GM19240 (cell line): ENCODE measurements around the gene CTSH.

Source experiments
- DNase-seq: peaks from one replicate; pipeline ENCODE4 v3.0.0; 2011; ENCODE audit warnings: low spot score; ENCODE audit not compliant: insufficient read length

CTSH gene

DNA sequence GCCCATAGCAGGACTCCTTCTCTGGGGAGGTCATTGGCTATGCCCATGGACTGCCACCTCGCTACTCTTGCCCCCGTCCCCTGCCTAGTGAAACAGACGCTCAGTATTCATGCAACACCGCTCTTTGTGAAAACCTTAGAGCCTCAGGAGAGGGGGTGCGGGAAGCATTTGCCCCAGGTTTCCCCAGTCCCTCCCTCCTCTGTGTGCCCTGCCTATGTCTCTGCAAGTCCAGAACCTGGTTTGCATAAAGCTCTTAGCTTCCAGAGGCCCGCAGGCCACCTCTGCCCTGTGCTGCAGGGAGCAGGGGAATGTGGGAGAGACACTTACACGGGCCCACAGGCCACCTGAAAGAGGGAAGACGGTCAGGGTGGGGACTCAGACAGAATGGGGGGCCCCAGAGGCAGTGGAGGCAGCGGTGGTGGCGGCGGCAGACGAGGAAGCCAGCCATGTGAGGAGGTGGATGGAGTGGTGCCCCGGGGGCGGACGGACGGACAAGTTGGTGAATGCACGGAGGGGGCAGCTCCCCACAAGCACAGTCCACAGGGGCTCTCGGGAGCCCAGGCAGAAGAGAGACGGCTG is 33.8 kb upstream of the CTSH start:
- DNase-seq = no peak

DNA sequence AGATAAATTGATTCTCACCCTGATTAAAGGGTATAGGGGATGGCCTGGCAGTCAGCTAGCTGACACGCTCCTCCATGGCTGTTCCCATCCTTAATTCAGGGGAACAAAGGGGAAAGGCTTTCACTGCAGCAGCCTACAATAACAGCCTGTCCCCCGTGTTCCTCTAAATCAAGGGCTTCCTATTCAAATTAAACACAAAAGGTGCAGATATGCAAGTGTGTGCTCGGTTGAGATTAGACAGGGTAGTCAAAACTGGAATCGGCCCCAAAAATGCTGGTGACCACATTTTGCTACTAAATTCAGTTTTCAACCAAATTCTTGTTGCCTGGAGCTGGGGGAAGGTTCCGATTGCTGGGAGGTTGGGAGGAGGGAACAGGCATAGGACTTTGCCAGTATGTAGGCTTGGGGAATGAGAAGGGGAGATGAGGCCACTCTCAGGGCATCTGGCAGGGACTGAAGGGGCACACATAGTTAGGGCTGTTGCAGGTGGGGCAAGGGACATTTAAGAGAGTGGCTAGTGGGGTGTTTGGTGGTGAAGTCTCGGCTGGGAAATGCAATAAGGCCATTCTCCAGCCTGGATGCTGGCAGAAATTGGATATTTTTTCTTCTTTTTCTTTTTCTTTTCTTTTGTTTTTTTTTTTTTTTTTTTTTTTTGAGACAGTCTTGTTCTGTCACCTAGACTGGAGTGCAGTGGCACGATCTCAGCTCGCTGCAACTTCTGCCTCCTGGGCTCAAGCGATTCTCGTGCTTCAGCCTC is 32.9 kb upstream of the CTSH start:
- DNase-seq = no peak

DNA sequence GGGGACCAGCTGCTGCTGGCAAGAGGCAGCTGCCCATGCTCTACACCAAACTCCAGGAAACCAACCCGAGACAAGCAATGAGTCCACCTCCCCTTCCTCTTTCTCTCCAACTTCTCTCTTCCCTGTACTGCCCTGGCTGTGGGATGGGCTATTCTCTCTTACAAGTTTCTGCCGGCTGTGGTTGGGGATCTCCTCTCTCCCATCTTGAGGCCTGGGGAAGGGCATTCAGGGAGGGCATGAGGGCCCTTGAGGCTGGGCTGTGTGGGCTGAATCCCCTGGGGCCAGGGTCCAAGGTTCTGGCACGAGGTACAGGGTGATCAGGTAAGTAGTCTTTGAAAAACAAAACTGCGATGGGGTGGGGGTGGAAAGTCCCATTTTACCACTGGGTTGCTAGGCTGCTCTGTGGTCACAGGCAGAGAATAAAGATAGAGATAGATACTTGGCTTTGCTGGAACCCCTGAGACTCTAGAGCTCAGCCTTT is 32.3 kb upstream of the CTSH start:
- DNase-seq = peak; percentile 68

DNA sequence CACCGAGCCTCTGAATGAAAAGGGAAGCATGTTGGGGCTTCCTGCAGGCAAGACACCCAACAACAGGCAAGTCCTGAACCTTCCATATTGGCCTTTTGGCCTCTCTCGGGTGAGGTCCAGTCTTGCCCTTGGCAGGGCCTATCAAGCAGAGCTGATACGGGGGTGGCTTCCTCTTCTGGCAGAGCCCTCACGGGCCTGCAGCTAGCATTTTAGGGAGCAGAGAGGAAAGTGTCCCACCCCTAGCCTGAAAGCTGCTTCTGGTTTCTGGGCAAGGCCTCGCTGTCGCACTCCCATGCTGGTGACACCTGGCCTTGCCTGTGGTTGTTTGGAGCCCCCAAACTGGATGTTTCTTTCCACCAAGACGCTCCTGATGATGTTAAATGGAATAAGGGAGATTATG is 31.8 kb upstream of the CTSH start:
- DNase-seq = peak; percentile 16

DNA sequence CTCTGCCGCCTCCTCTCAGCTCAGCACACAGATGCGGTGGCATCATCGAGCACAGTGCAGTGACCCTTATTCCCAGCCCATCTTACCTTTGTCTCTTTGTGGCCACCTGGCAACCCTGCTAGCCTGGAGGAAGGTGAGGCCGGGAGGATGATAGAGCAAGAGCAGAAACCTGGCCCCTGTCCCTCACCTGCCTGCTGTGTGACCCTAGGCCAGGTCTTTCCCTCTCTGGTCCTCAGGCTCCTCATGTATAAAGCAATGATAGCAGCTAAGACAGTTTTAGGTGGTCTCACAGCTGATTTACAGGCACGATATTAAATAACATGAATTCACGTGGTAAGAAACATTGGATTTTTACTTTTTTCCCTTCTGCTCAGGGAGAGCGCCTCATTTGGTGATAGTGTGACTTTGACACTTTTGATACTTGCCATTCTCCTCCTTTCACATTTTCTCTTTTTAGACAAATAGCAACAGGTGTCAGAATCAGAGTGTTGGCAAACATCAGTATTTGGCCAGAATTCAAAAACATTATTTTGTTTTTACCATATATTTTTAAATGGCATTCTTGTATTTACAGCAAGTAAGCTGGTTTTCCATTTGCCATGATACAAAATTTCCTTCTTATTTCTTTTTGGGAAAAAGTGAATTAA is 29.5 kb upstream of the CTSH start:
- no peak for DNase-seq

DNA sequence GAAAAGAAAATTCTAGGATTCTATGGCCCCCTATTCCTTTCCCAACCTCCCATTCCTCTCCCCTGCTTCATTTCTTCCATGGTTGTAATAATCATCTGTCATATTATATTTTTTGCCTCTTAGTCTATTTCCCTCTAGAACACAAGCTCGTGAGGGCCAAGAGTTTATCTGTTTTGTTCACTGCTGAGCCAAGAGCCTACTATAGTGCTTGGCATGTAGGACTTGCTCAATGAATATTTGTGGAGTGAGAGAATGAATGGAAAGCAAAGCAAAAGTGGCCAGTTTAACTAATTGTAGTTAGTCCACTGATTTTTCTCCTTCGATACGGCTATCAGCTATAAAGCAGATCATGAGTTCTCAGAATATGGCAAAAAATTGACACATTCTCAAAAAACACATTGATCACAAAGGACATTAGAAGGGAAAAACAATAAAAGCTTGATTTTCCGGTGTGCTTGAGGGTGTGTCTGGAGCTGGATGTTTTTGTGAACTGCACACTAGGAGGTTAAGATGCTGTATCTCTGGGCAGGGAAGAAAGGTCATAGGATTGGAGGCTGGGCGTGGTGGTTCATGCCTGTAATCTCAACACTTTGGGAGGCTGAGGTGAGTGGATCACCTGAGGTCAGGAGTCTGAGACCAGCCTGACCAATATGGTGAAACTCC is 25.0 kb upstream of the CTSH start:
- DNase-seq = no peak

DNA sequence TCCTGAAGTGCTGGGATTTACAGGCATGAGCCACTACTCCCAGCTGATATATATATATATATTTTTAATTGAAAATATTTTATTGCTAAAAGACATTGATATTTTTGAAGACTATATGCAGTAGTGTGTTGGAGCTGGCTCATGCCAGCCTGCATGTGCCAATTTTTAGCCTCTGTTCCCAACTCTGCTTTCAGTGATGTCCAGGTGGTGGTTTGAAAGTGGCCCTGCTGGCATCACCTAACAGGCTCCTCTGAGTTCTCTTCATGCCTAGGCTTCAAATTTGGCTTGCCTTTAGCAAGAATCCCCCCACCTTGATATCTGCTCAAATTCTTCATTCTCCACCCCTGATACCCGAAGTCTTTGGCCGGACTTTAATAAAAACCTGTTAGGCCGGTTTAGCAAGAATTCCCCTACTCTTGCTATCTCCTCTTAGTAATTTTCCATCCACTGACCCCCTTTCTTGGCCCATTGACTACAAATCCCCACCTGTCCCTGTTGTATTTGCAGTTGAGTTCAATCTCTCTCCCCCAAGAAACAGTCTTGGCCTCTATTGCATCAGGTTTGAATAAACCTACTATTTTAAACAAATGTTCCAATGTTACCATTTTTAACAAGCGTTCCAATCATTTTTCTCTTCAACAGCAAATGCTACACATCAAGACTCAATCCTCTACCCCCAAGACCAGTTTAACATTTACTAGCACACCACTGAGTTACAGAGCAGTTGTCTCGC is 23.9 kb upstream of the CTSH start:
- DNase-seq = no peak

DNA sequence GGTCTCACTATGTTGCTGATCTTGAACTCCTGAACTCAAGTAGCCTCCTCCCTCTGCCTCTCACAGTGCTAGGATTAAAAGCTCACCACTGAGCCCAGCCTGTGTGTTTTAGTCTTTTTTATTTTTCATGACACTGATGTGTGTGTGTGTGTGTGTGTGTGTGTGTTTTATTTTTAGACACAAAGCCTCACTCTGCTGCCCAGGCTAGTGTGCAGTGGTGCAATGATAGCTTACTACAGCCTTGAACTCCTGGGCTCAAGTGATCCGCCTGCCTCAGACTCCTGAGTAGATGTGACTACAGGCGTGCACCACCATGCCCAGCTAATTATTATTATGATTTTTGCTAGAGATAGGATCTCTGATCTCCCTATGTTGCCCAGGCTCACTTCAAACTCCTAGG is 23.3 kb upstream of the CTSH start:
- no peak for DNase-seq

DNA sequence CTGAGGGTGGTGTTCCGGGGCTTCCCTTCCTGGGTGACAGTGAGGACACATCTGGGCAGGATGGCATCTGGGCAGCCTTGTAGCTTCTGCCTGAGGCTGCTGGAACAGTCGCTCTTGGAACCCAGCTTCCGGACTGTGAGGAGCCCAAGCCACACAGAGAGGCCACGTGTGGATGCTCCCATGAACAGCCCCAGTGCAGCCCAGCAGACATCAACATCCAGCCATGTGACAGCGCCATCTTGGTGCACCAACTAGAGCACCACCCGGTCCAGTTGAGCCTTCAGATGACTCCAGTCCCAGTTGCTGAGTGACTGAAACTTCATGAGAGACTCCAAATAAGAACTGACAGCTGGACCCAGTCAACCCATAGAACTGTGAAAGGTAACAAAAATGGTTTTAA is 15.5 kb upstream of the CTSH start:
- no peak for DNase-seq

DNA sequence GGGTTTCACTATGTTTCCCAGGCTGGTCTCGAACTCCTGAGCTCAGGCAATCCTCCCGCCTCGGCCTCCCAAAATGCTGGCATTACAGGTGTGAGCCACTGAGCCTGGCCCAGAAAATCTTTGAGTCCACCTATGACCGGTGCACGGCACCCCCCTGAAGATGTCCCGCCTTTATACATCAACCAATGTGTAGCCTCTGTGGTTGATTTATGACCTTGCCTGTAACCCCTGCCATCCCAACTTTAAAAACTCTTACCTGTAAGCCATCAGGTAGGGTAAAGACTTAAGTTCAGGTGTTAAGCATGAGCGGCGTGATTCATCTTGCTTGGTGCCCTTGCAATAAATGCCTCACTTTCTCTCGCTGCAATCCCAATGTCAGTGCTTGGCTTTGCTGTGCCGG is 14.5 kb upstream of the CTSH start:
- no peak for DNase-seq

DNA sequence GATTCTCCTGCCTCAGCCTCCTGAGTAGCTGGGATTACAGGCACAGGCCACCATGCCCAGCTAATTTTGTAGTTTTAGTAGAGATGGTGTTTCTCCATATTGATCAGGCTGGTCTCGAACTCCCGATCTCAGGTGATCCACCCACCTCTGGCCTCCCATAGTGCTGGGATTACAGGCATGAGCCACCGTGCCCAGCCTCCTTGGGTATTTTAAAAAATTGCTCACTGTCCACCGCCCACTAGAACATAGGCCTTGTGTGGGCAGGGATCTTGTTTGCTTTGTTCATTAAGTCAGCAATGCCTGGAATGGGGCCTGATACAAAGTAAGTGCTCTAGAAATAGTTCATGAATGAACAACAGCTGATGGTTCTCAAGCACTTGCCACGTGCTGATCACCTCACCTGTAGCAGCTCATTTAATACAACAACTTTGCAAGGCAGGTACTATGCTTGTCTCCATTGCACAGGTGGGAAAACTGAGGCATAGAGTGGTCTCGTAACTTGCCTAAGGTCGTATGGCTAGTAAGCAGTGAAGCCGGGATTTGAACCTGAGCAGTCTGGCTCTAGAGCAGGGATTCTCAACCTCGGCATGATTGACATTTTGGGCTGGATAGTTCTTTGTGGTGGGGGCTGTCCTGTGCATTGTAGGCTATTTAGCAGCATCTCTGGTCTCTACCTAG is 12.7 kb upstream of the CTSH start:
- no peak for DNase-seq

DNA sequence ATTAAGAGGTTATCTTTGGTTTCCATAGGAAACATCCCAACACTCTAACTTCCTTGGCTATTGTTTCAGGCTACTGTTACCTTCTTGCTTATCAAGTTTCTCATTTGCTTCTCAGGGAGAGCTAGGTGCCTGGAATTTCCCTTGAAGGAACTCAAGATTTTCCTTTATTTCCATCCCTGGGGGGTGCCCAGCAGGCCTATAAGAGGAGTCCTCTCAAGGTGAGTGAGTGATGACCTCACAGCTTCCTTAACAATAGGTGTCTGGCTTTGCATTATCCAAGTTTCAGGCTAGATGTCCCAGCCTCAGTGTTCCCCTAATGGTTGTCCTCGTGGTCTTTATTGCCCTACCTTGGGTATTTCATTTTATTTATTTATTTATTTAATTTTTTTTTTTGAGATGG is 12.1 kb upstream of the CTSH start:
- DNase-seq = no peak

DNA sequence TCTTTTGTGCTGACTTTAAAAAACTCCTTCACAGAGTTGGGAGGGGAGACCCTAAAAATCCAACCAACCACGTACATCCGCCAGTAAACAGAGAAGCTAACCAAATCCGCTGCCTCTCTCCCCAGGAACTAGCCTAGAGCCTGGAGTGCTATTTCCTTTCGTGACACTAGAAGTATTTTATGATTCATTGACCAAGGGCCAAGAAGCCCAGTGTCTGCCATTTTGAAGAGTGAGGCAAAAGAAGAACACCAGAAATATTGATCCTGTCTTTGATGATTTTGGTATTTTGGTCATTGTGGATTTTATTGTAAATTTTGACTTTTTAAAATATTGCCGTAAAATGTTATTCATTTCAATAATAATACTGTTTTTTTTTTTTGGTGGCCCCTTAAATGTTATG is 10.5 kb upstream of the CTSH start:
- DNase-seq = no peak

DNA sequence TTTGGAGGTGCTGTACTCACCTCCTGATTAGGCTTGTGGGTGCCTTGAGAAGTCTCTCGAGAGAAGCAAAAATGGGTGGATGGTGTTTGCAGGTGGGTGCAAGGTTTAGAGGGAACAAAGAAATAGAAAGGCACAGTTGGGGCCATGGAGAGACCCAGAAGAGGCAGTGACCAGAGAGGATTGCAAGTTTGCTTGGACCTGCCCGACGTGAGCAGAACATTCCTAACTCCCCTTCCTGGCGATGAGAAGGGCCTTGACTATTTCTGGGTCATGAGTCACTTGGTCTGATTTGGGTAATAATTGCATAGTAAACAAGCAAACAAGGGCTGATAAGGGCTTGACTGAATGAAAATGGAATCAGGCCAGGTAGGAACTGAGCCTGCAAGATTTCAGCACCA is 7.0 kb upstream of the CTSH start:
- DNase-seq = no peak

DNA sequence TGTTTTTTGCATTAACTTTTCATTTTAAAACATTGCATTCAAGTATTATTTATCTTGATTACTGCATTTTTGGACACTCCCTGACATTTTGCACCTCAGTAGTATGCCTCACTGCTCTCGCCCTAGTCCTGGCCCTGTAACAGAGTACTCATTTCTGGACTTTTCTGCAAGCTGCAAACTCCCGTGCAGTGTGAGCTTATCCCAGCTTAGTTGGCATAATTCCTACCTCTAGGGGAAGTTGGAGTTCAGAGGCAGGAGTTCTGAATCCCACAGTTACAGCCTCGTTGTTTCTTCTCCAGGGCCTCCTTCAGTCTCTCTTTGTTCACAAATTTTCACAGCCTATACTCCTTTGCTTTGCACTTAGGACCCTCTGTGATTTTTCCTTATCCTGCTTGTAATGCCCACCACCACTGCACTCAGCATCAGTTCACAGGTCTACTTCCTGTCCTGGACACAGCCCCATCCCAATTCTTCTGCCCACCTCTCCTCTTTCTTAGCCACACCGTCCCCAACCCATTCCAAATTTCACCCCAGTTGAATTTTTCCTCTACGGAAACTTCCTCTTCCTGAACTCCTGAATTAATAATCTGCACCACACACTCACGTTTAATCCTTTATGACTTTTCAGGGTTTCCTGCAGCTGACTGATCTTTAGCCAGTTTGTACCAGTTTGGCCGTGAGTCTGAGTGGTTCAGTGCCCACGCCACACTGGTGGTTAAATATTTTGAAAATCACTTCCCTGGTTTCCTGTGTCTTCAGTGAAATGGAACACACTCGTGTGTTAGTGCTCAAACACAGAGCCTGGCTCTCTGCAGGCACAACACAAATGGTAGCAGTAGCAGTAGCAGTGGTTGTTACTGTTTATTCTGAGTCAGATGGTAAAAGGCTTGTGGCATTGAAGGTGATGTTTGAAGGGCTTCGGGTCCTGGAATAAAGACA is 6.3 kb upstream of the CTSH start:
- DNase-seq = no peak

DNA sequence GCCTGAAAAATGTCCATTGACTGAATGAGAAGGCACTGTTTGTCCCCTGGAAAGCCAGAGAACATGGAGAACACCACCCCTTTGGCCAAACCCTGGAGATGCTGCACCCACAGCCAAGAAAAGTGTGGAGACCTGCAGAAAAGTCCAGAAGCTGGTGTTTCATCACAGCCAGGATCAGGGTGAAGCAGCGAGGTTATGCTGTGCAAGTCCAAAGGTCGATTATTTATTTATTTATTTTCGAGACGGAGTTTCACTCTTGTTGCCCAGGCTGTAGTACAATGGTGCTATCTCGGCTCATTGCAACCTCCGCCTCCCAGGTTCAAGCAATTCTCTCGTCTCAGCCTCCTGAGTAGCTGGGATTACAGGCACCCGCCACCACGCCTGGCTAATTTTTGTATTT is 5.5 kb upstream of the CTSH start:
- no peak for DNase-seq

DNA sequence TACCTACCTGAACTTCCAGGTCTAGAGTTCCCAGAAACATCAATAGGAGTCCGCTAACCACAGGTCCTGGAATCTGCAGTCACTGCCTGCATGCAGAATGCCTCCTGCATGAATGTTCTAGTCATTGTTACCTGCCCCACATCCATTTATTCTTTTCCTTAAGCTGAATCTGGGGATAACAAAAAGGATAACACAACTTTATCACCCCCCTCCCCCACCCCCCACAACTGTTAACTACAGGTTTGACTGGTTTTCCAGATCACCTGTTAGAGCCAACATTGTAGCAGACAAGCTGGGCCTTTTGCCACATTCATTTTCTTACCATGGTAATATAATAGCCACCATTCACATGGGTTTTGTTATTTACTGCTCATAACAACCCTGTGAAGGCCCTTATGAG is 4.6 kb upstream of the CTSH start:
- no peak for DNase-seq

DNA sequence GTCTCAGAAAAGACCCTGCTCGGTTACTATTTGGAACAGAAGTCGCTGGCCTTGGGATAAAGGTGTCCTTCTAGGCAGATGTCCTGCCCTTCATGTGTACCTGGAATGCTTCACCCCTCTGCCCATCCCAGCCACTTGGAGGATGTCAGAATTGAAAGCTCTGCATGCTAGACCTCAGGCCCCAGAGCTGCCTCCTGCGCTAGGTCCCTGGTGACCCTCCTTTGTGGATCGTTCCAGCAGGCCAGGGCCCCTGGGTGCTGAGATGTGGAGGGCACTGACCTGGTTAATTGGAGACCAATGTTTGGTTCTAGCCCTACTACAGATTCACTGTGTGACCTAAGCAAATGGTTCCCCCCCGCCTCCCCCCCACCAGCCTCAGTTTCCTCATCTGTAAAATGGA is 2.7 kb upstream of the CTSH start:
- DNase-seq = no peak

DNA sequence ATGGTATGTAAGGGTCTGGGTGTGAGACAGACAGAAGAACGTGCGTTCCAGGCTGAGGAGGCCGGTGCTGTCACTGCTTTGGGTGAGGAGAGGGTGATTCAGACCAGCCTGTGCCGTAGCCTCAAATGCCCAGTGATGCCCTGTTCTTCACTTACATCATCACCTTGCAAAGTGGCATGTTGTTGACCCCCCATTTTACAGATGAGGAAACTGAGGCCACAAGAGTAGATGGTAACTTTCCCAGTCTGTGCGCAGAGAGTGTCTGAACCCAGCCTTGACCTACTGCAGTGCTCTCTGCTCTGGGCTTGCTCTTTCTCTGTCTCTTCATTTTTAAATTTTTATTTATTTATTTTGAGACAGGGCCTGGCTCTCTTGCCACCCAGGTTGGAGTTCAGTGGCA is 1.6 kb upstream of the CTSH start:
- no peak for DNase-seq

DNA sequence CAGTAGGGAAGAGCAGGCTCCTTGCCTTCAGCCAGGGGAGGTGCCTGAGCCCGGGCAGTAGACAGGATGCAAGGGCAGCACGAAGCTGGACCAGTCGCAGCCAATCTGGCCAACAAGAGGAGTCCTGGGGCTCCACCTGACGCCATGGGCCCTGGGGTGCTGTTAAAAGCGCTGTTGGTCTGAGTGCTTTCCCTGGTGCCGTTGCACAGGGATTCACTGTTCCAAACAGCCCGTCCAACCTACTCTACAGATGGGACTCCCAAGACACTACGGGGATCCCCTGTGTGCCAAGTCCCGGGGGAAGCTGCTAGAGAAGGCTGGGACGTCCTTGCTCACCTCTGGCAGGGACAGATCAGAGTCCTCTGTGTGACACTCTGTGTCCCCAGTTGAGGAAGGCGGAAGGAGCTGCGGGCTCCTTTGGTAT is 632 bp downstream of the CTSH start:
- no peak for DNase-seq
